H1 (cell line): ENCODE measurements around the gene NCOA6. TPM values are rescaled to one million over a fixed set of nuclear protein-coding genes. Genes with fewer than 3 reads are reported as not detected.
A peak's percentile ranks its signal among the peaks of the same experiment; 100 is the strongest.

Experiments
- CTCF ChIA-PET: fragments of 300-600 bp; sonication (Branson Sonifier 250); formaldehyde crosslinking; loops from one replicate; lab custom pipeline; 2021; ENCODE audit not compliant: partially characterized antibody; lab: Charles Lee
- POLR2A ChIA-PET: fragments of 300-600 bp; sonication (Branson Sonifier 250); formaldehyde crosslinking; loops from one replicate; lab custom pipeline; 2021; ENCODE audit warnings: inconsistent platforms; ENCODE audit not compliant: partially characterized antibody; lab: Charles Lee
- DNase-seq, 2 experiments: peaks; one replicate each; pipeline versions ENCODE4 v3.0.0 to v3.0.0-alpha.2; 2010 to 2022; ENCODE audit warnings: low spot score in 2 of 2, low read depth in 1 of 2, mixed read lengths in 1 of 2
- FAIRE-seq: peaks from 2 replicates; lab custom pipeline; 2011; peaks lifted over from hg19 to GRCh38; lab: Jason Lieb, UNC
- H2AFZ ChIP-seq: 2 replicates; pipeline ENCODE4 v1.8.1; 2012; ENCODE audit warnings: low read length, inconsistent platforms
- H2AK5ac ChIP-seq: 2 replicates; pipeline ENCODE4 v1.6.1; 2013; ENCODE audit warnings: low read depth, low read length
- H2BK120ac ChIP-seq: replicated peaks from 2 replicates; pipeline ENCODE3; 2013; ENCODE audit warnings: low read depth, low read length, inconsistent platforms
- H2BK12ac ChIP-seq: 2 replicates; pipeline ENCODE4 v1.6.1; 2013; ENCODE audit warnings: low read depth, low read length
- H2BK15ac ChIP-seq: 2 replicates; pipeline ENCODE4 v1.6.1; 2013; ENCODE audit warnings: low read length
- H2BK20ac ChIP-seq: 2 replicates; pipeline ENCODE4 v1.6.1; 2013; ENCODE audit warnings: low read length
- H2BK5ac ChIP-seq: 2 replicates; pipeline ENCODE4 v1.6.1; 2013; ENCODE audit warnings: low read depth, low read length
- H3K14ac ChIP-seq: 2 replicates; pipeline ENCODE4 v1.6.1; 2013; ENCODE audit warnings: inconsistent platforms; ENCODE audit not compliant: insufficient read length
- H3K18ac ChIP-seq: 2 replicates; pipeline ENCODE4 v1.6.1; 2013; ENCODE audit warnings: low read length; ENCODE audit errors: extremely low read depth
- H3K23ac ChIP-seq: 2 replicates; pipeline ENCODE4 v1.6.1; 2013; ENCODE audit warnings: inconsistent platforms; ENCODE audit not compliant: insufficient read length
- H3K23me2 ChIP-seq: 2 replicates; pipeline ENCODE4 v1.6.1; 2013; ENCODE audit warnings: low read depth, low read length
- H3K27ac ChIP-seq: 2 replicates; pipeline ENCODE4 v1.6.1; 2011; ENCODE audit warnings: low read depth, low read length, inconsistent platforms
- H3K27me3 ChIP-seq, 4 experiments: replicated peaks in 1 of 4; 1 replicate in 1 of 4; 2 replicates in 3 of 4; pipeline versions ENCODE4 v1.6.1 to v1.8.1; 2011 to 2013; ENCODE audit warnings: low read length in 3 of 4, mild to moderate bottlenecking in 3 of 4, inconsistent platforms in 2 of 4, mixed read lengths in 2 of 4, moderate library complexity in 1 of 4; ENCODE audit not compliant: control insufficient read depth in 3 of 4, insufficient read depth in 3 of 4; ENCODE audit errors: extremely low read depth in 1 of 4
- H3K36me3 ChIP-seq, 4 experiments: 2 replicates each; pipeline versions ENCODE4 v1.6.1 to v1.8.1; 2011 to 2013; ENCODE audit warnings: mild to moderate bottlenecking in 4 of 4, low read length in 3 of 4, moderate library complexity in 2 of 4, control low read depth in 1 of 4, inconsistent platforms in 1 of 4; ENCODE audit not compliant: insufficient read depth in 4 of 4, control insufficient read depth in 2 of 4
- H3K4ac ChIP-seq: replicated peaks from 2 replicates; pipeline ENCODE3; 2013; ENCODE audit warnings: low read length, low read depth, mixed read lengths, inconsistent platforms; ENCODE audit not compliant: insufficient read length
- H3K4me1 ChIP-seq, 4 experiments: replicated peaks in 1 of 4; 1 replicate in 1 of 4; 2 replicates in 3 of 4; pipeline versions ENCODE4 v1.6.1 to v1.8.1; 2011 to 2013; ENCODE audit warnings: low read length in 3 of 4, inconsistent platforms in 2 of 4, mixed read lengths in 1 of 4; ENCODE audit not compliant: insufficient read depth in 4 of 4, control insufficient read depth in 3 of 4
- H3K4me2 ChIP-seq, 2 experiments: 2 replicates each; pipeline versions ENCODE4 v1.6.1 to v1.8.1; 2011 to 2013; ENCODE audit warnings: low read depth in 2 of 2, low read length in 2 of 2, control low read depth in 1 of 2, inconsistent platforms in 1 of 2, mild to moderate bottlenecking in 1 of 2; ENCODE audit not compliant: insufficient read depth in 1 of 2
- H3K4me3 ChIP-seq, 4 experiments: fragments of 200-600, 300-600 bp in 1 of 4; sonication (generic), shearing (Covaris generic), sonication (Bioruptor Twin) in 1 of 4; 2 replicates each; pipeline versions ENCODE4 v1.5.1 to v1.8.1; 2011 to 2016; ENCODE audit warnings: low read length in 4 of 4, low read depth in 3 of 4, control low read depth in 2 of 4, inconsistent platforms in 2 of 4, mild to moderate bottlenecking in 2 of 4, mixed read lengths in 1 of 4, moderate library complexity in 1 of 4; ENCODE audit not compliant: insufficient read depth in 2 of 4; ENCODE audit errors: extremely low read depth in 1 of 4
- H3K56ac ChIP-seq: replicated peaks from 2 replicates; pipeline ENCODE3; 2013; ENCODE audit warnings: low read depth, mild to moderate bottlenecking, mixed read lengths, low read length, inconsistent platforms; ENCODE audit not compliant: insufficient read length
- H3K79me1 ChIP-seq: 2 replicates; pipeline ENCODE4 v1.6.1; 2013; ENCODE audit warnings: low read depth, low read length, control low read depth
- H3K79me2 ChIP-seq, 2 experiments: 2 replicates each; pipeline versions ENCODE4 v1.6.1 to v1.8.1; 2012 to 2013; ENCODE audit warnings: low read length in 2 of 2, mild to moderate bottlenecking in 2 of 2, inconsistent platforms in 1 of 2; ENCODE audit not compliant: insufficient read depth in 2 of 2, control insufficient read depth in 1 of 2
- H3K9ac ChIP-seq, 4 experiments: replicated peaks in 1 of 4; 1 replicate in 1 of 4; 2 replicates in 3 of 4; pipeline versions ENCODE4 v1.6.1 to v1.8.1; 2011 to 2013; ENCODE audit warnings: low read depth in 3 of 4, low read length in 3 of 4, control low read depth in 2 of 4, mild to moderate bottlenecking in 2 of 4, moderate library complexity in 2 of 4, inconsistent platforms in 1 of 4; ENCODE audit errors: extremely low read depth in 1 of 4
- H3K9me3 ChIP-seq, 2 experiments: 2 replicates each; pipeline versions ENCODE4 v1.6.1 to v1.8.1; 2012 to 2013; ENCODE audit warnings: mild to moderate bottlenecking in 2 of 2, moderate library complexity in 2 of 2, control low read depth in 1 of 2, inconsistent platforms in 1 of 2, low read depth in 1 of 2, low read length in 1 of 2, mixed read lengths in 1 of 2; ENCODE audit not compliant: insufficient read depth in 2 of 2
- H4K20me1 ChIP-seq, 2 experiments: replicated peaks in 1 of 2; 2 replicates each; pipeline versions ENCODE3 to v1.8.1; 2011 to 2013; ENCODE audit warnings: inconsistent platforms in 2 of 2, low read length in 2 of 2, mild to moderate bottlenecking in 1 of 2; ENCODE audit not compliant: insufficient read depth in 2 of 2, control insufficient read depth in 1 of 2
- H4K5ac ChIP-seq: 2 replicates; pipeline ENCODE4 v1.6.1; 2013; ENCODE audit warnings: low read length, low read depth, mixed read lengths, inconsistent platforms; ENCODE audit not compliant: insufficient read length
- H4K8ac ChIP-seq: 2 replicates; pipeline ENCODE4 v1.8.0; 2013; ENCODE audit warnings: mild to moderate bottlenecking, moderate library complexity, low read length, inconsistent platforms; ENCODE audit not compliant: insufficient read depth; ENCODE audit errors: extremely low read depth
- H4K91ac ChIP-seq: replicated peaks from 2 replicates; pipeline ENCODE3; 2013; ENCODE audit warnings: low read length, mixed read lengths, inconsistent platforms; ENCODE audit not compliant: insufficient read length
- ASH2L ChIP-seq: fragments of 200-600, 300-600 bp; sonication (generic); IDR thresholded peaks from one replicate; pipeline ENCODE4 v1.7.1; 2017; ENCODE audit warnings: low read length
- CHD1 ChIP-seq: IDR thresholded peaks from 2 replicates; pipeline ENCODE4 v1.6.1; 2012; ENCODE audit warnings: low read depth, low read length, improper control_type of control experiment
- CHD2 ChIP-seq: IDR thresholded peaks from 2 replicates; pipeline ENCODE4 v1.6.1; 2012; ENCODE audit warnings: low read length, improper control_type of control experiment
- CREB1 ChIP-seq: IDR thresholded peaks from 2 replicates; pipeline ENCODE4 v1.6.1; 2012; ENCODE audit warnings: inconsistent platforms
- KDM4A ChIP-seq: IDR thresholded peaks from one replicate; pipeline ENCODE4 v1.7.1; 2012; ENCODE audit warnings: low read depth, mild to moderate bottlenecking, moderate library complexity, low read length, inconsistent platforms; ENCODE audit not compliant: severe bottlenecking
- PHF8 ChIP-seq: fragments of 200-600 bp; sonication (generic); conservative IDR thresholded peaks from 2 replicates; pipeline ENCODE4 v1.7.1; 2012; ENCODE audit warnings: low read depth, mild to moderate bottlenecking, inconsistent platforms, low read length, moderate library complexity
- RBBP5 ChIP-seq: IDR thresholded peaks from 2 replicates; pipeline ENCODE4 v1.7.1; 2012; ENCODE audit warnings: low read depth, mild to moderate bottlenecking, inconsistent platforms, low read length, moderate library complexity, borderline replicate concordance
- RNF2 ChIP-seq: fragments of 200-900, 300-1000 bp; sonication (generic); IDR thresholded peaks from 2 replicates; pipeline ENCODE4 v1.7.1; 2016; ENCODE audit warnings: borderline replicate concordance, low read depth, mild to moderate bottlenecking, antibody characterized with exemption, low read length; ENCODE audit not compliant: poor library complexity, severe bottlenecking; ENCODE audit errors: missing control alignments
- SIN3A ChIP-seq, 2 experiments: IDR thresholded peaks in 1 of 2; conservative IDR thresholded peaks in 1 of 2; 2 replicates each; pipeline ENCODE4 v1.6.1; 2011 to 2012; ENCODE audit warnings: low read length in 2 of 2, improper control_type of control experiment in 1 of 2, low read depth in 1 of 2, mild to moderate bottlenecking in 1 of 2
- SP1 ChIP-seq: IDR thresholded peaks from 2 replicates; pipeline ENCODE4 v1.6.1; 2011; ENCODE audit warnings: low read depth, low read length
- WGBS, 2 experiments: shearing (Covaris generic) in 1 of 2; methylation state at CpG; one replicate each; pipeline versions ENCODE4 v1.1.6 to v1.1.7; 2013 to 2015; ENCODE audit warnings: low lambda C conversion rate in 2 of 2, mixed read lengths in 2 of 2, inconsistent platforms in 1 of 2, low coverage in 1 of 2, missing lambda C conversion rate in 1 of 2; ENCODE audit not compliant: insufficient replicate concordance in 2 of 2, insufficient coverage in 1 of 2, insufficient read length in 1 of 2; ENCODE audit errors: extremely low coverage in 1 of 2, missing lambda C conversion rate in 1 of 2; 5-methylcytosine and 5-hydroxymethylcytosine counted together
- polyA plus RNA-seq, 7 experiments: library from polyadenylated mRNA; depleted of rRNA in 3 of 7; stranded (reverse) in 5 of 7; unstranded in 2 of 7; fragments of >200 nt in 5 of 7; fragments of 200-250 nt in 2 of 7; gene quantifications; 1 replicate in 5 of 7; 2 replicates in 1 of 7; 4 replicates in 1 of 7; pipeline versions ENCODE4 v1.2.1 to v1.2.3, GENCODE V29; 2011 to 2013; ENCODE audit warnings: missing spikeins in 2 of 7, mixed read lengths in 2 of 7
- total RNA-seq: library from RNA; stranded (reverse); fragmentation: NEBNext Ultra II Directional; extraction: Animal tissue kit (Norgen Biotek cat#: 25700); gene quantifications from 2 replicates; pipeline ENCODE4 v1.2.1, GENCODE V29; 2021

Gene NCOA6
- total and polyA plus RNA-seq, 2 of the 8 experiments (the other 6 are each of a cell fraction or from before 2014, with no cell fraction given), result 9.0 to 9.5 TPM

DNA sequence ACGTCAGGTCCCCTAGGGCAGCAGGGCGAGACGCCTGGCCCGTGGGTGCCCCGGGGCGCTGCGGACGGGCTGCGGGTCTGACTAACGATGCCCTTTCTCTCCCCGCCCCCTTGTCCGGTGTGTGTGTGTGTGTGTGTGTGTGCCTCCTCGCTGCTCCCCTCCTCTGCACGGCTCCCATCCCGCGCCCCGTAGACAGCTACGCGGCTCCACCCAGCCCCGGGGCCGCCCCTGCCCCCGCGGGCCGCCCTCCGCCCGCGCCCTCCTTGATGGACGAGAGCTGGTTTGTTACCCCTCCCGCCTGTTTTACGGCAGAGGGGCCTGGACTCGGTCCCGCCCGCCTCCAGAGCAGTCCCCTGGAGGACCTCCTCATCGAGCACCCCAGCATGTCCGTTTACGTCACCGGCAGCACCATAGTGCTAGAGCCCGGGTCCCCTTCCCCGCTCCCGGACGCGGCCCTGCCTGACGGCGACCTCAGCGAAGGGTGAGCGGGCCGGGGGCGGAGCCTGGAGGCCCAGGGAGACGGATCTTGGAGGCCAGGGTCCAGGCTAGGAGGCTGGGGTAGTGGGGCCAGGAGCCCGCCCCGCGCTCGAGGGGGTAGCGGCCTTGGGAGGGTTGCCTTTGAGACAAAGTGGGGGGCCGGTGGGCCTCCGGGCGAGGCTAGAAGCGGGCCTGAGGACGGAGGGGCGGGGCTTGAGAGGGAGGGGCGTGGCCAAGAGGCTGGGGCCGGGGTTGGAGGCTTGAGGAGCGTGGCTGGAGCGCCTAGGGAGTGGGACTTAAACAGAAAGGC lies 116.2 kb downstream of the NCOA6 start:
- Histone ChIP-seq H3K18ac (peak overlapping the region; percentile 48), H4K91ac (no peak overlapping the region), H2BK20ac (no peak overlapping the region), H2AFZ (peak overlapping the region; percentile 90; the same call in 1 of the 2 replicates), H3K14ac (no peak overlapping the region), H3K23me2 (peaks cover 12% of the 10 kb centered on the region; the same call in 1 of the 2 replicates), H2BK120ac (no peak overlapping the region), H3K4me2 (peak overlapping the region; percentile 80 to 91), H3K4ac (no peak overlapping the region), H4K8ac (no peak overlapping the region; the same call in 1 of the 2 replicates), H3K4me3 (peak overlapping the region; percentile 58 to 92 (median 68)), H2BK15ac (no peak overlapping the region; the same call in 1 of the 2 replicates), H3K27ac (no peak overlapping the region), H3K9ac (peak overlapping the region in 1 of 4 experiments; percentile 29; a peak in 1 of 7 replicates), H4K5ac (no peak overlapping the region), H4K20me1 (peaks cover 2 to 8% of the 10 kb centered on the region in 2 experiments), H2BK5ac (peak overlapping the region; percentile 52; the same call in 1 of the 2 replicates), H3K56ac (peak overlapping the region; percentile 35), H3K23ac (no peak overlapping the region), H3K9me3 (no peaks in the 10 kb centered on the region), H3K36me3 (no peaks in the 10 kb centered on the region), H2AK5ac (no peak overlapping the region), H3K79me1 (no peaks in the 10 kb centered on the region), H3K79me2 (no peaks in the 10 kb centered on the region), H3K4me1 (peaks cover 0 to 9% (median 4%) of the 10 kb centered on the region in 4 experiments; a peak in 4 of 7 replicates), H2BK12ac (peak overlapping the region; percentile 68; the same call in 1 of the 2 replicates), H3K27me3 (peaks cover 9 to 28% (median 21%) of the 10 kb centered on the region in 4 experiments)
- ChIA-PET CTCF (interaction anchor here (0.7 to 6.5 kb wide), 6 partner anchors 19 to 147 kb away, joined by 3 to 48 read pairs (median 4); partner anchors contain the start of gene PIGU), POLR2A (interaction anchor here (0.8 to 1.0 kb wide), 2 partner anchors 43 to 55 kb away, joined by 3 read pairs; no protein-coding TSS in a partner anchor)
- DNase-seq, result peak in 1 of 2 experiments; percentile 94
- FAIRE-seq, result no peak
- TF ChIP-seq RNF2, result peak; percentile 23
- TF ChIP-seq ASH2L, result peak; percentile 61
- peak; percentile 24; the same call in 1 of the 2 replicates for TF ChIP-seq RBBP5
- TF ChIP-seq SP1, result 0 out of 2 replicates have a peak, but pooled peaks have one; percentile 6
- TF ChIP-seq CHD1, result no peak
- TF ChIP-seq CREB1, result peak; percentile 72
- no peak for TF ChIP-seq CHD2
- TF ChIP-seq SIN3A (conservative IDR thresholded peaks at IDR 0.05 in 1 of 2, IDR thresholded peaks at IDR 0.05 in 1 of 2; ENCODE audit: low read depth in 1 of 2, low read length in 2 of 2), result peak in 1 of 2 experiments; percentile 9; a peak in 1 of 4 replicates
- peak; percentile 74 for TF ChIP-seq KDM4A
- 0 out of 2 replicates have a peak, but pooled peaks have one; percentile 22 for TF ChIP-seq PHF8
- WGBS, 2 experiments, result 1% methylated on average over 34 of the region's 64 CpGs; no CpG with 5 or more reads in 1 of the 2 experiments
